ENCODE measurements around the gene TBX2.
"Not testable (repeated sequence)": the region's sequence is repeated elsewhere in the genome, so short reads cannot be mapped to it uniquely, and the experiment has no call there.

The TBX2 gene

GRCh38 chr17:61429274-61429673, 29.6 kb downstream of the TBX2 start:
- TF ChIP-seq RARB (CRISPR knock-in tag; IDR thresholded peaks at IDR 0.05) (no peak), SNAI2 (CRISPR knock-in tag; IDR thresholded peaks at IDR 0.05) (no peak), CSRNP3 (CRISPR knock-in tag; IDR thresholded peaks at IDR 0.05) (no peak), ZNF70 (CRISPR knock-in tag; IDR thresholded peaks at IDR 0.05) (no peak), POU6F1 (CRISPR knock-in tag; IDR thresholded peaks at IDR 0.05; ENCODE audit: borderline replicate concordance, low read depth) (no peak), TSHZ2 (CRISPR knock-in tag; IDR thresholded peaks at IDR 0.05) (no peak)
- no peak for ATAC-seq

- not testable (repeated sequence) for ATAC-seq
Measured at GRCh38 chr17:61429831-61430230, 30.2 kb downstream of the TBX2 start.

- ATAC-seq: no peak; the same call in 2 of the 3 replicates
- TF ChIP-seq ZFP3 (CRISPR knock-in tag; IDR thresholded peaks at IDR 0.05) (no peak), ZFP30 (CRISPR knock-in tag; IDR thresholded peaks at IDR 0.05) (no peak), PPARA (CRISPR knock-in tag; IDR thresholded peaks at IDR 0.05; ENCODE audit: borderline replicate concordance) (no peak), RARB (CRISPR knock-in tag; IDR thresholded peaks at IDR 0.05) (no peak), ZNF8 (CRISPR knock-in tag; IDR thresholded peaks at IDR 0.05) (no peak), ZNF70 (CRISPR knock-in tag; IDR thresholded peaks at IDR 0.05) (no peak), PATZ1 (CRISPR knock-in tag; IDR thresholded peaks at IDR 0.05; ENCODE audit: borderline replicate concordance) (no peak), CSRNP3 (CRISPR knock-in tag; IDR thresholded peaks at IDR 0.05) (no peak)
Measured at GRCh38 chr17:61431594-61432311, 32.1 kb downstream of the TBX2 start.

- TF ChIP-seq CSRNP3 (CRISPR knock-in tag; IDR thresholded peaks at IDR 0.05) (no peak), CSDC2 (CRISPR knock-in tag; IDR thresholded peaks at IDR 0.05) (no peak), ZFP3 (CRISPR knock-in tag; IDR thresholded peaks at IDR 0.05) (no peak), PATZ1 (CRISPR knock-in tag; IDR thresholded peaks at IDR 0.05; ENCODE audit: borderline replicate concordance) (no peak), TOX (CRISPR knock-in tag; IDR thresholded peaks at IDR 0.05; ENCODE audit: borderline replicate concordance) (no peak), ZC3H10 (CRISPR knock-in tag; IDR thresholded peaks at IDR 0.05) (no peak), RARB (CRISPR knock-in tag; IDR thresholded peaks at IDR 0.05) (no peak), ESRRG (CRISPR knock-in tag; IDR thresholded peaks at IDR 0.05) (no peak), GLIS3 (CRISPR knock-in tag; IDR thresholded peaks at IDR 0.05) (no peak), OSR1 (CRISPR knock-in tag; IDR thresholded peaks at IDR 0.05) (no peak), ZNF8 (CRISPR knock-in tag; IDR thresholded peaks at IDR 0.05) (no peak), BACH2 (CRISPR knock-in tag; IDR thresholded peaks at IDR 0.05; ENCODE audit: borderline replicate concordance) (no peak)
- ATAC-seq: no peak
Measured at GRCh38 chr17:61436273-61436672, 36.6 kb downstream of the TBX2 start.
